ENCODE data around the gene HPCAL1.
A peak's percentile ranks its signal among the peaks of the same experiment; 100 is the strongest.
"Not testable (repeated sequence)": the region's sequence is repeated elsewhere in the genome, so short reads cannot be mapped to it uniquely, and the experiment has no call there.

The HPCAL1 gene

GRCh38 chr2:10430886-10431622 is 128.3 kb downstream of the HPCAL1 start:
- no peak for DNase-seq

GRCh38 chr2:10431797-10432196 is 129.1 kb downstream of the HPCAL1 start:
- DNase-seq, result no peak

DNA sequence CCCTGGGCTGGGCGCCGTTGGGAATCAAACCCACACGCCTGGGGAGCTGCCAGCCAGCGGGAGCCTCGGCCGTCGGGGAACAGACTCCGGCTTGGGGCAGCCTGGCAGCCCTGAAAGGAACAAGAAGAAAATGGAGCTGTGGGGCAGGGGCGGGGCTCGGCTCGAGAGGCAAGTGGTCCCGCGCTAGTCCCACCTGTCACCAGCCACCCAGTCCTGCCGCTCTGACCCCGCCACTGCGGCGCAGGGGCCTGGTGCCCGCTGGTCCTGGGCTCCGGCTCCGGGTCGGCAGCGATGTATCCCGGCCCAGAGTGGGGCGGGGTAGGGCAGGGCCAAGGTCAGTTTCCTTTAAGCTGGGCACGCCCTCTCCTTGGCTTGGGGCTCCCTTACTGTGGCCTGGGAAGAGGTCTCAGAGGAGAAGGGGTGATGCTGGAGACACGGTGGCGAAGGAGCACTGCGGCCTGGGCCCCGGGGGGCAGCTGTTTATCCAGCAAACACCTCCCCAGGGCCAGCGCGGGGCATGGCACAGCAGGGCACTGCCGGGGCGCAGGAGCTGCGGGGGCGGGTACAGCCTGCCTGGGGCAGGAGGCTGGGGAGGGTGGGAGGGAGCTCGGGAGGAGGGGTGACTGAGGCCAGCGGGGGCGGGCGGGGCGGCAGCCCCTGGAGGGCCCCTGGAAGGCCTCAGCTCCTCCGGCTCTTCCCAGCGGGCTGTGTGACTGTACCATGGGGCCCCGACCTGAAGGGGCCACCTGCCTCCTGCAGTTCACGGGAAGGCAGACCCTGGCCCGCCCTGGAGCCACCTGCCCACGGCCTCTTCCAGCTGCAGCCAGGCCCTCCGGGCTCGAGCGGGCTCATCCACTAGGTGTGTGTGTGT is 129.8 kb downstream of the HPCAL1 start:
- DNase-seq, result no peak

GRCh38 chr2:10433264-10433946 is 130.7 kb downstream of the HPCAL1 start:
- no peak for DNase-seq

GRCh38 chr2:10433947-10434885 is 131.5 kb downstream of the HPCAL1 start:
- no peak for DNase-seq

DNA sequence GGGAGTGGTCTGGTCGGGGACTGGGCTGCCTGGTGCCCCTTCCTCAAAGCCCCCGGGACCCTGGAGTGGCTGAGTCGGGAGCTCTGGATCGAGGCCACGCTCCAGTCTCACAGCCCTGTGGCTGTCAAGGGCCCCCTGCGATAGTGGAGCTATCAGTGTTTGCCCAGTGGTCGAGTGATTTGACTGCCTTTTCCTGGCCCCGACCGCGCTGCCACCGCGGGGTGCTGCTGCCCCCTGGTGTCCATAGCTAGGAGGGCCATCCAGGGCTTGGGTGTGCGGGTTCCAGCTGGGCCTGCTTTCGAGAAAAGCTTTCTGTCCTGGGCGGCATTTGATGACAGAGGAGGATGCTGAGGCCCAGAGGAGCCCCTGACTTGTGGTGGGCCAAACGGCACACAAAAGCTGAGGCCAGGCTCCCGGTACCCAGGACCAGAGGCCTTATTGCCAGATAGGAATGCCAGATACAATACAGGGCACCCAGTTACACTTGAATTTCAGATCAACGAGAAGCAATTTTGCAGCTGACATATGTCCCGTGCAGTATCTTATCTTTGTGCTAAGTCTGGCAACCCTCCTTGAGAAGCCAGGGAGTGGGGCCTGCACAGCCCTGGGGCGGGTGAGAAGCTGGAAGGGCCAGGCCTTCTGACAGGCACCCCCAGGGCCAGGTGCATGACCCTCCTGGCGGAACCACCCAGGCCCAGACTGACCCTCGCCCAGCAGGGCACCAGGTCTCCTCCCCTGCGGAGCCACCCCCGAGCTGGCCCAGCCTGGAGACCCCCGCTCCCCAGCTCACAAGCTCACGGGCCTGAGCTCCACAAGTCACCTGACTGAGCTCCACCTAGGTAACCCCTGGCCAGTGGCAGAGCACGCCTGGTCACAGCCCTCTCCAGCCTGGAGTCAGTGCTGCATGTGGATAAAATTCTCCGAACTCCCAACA is 132.4 kb downstream of the HPCAL1 start:
- DNase-seq, result peak; percentile 24

GRCh38 chr2:10435820-10436204 is 133.1 kb downstream of the HPCAL1 start:
- DNase-seq, result no peak

DNA sequence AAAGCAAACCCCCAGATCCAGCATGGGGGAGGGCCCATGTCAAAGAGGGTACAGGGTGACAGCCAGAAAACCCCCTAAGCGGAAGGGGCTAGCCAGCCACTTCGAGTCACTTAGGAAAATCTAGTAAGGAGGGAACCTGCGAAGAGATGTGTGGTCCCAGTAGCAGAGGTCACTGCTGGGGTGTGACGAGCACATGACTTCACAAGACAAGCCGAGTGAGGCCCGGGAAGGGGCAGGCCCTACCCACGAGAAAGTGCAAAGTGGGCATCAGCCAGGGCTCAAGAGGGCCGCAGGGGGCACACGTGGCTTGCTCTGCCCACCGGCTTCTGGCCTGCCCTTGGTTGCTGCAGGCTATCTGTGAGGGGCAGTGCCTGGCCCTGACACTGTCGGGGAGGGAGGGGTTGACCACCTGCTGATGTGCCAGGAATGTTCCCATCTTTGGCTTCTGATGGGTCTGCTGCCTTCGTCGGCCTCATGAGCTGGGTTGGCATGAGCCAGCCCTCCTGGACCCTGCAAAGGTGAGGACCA is 133.9 kb downstream of the HPCAL1 start:
- no peak for DNase-seq

- DNase-seq, result no peak
Observed at GRCh38 chr2:10437806-10438205, 135.1 kb downstream of the HPCAL1 start.

DNA sequence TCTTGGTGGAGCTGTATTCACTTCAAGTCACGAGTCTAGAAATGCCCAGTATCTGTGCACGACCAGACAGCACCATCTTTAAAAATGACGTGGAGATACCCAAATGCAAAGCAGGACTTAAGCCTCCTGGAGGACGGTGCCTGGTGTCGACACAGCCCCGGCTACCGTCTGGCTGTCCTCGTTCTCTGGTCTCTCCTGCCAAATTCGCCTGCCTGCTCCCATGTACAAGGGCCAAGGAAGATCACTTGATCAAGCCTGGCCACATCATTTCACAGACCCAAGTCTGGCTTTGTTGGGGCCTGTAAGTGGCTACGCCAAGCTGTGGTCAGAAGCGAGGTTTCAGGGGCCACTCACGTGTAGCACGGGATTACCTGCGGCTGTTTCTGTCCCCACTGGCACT is 136.0 kb downstream of the HPCAL1 start:
- no peak for DNase-seq

DNA sequence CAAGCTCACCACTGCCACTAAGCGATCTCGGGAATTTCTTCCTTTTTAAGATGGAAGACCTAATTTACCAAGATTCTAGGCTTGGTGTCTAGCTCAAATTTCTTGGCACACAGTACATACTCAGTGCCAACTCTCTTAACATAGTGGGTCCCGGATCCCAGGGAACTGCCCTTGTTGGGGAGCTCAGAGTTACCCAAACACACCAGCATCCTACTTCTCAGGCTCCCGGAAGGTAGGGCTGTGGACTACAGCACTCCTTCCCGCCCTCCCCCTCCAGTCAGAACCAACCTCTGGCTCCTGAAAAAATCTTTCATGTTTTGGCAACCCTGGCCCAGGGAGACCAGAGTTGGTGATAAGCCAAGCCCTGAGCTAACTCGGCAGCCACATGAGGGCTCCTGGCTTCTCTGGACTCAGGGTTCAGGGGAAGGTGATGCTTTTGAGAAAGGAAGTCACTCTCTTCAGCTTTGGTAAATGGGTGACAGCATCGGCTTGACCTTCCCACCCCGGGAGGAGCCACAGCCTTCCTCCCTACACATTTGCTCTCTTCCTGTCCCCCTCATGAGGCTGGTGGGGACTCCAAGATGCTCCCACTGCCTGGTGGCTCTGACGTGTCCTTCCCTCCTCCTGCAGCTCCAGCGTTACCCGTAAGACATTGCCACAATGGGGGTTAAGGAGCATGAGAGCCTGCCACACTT is 136.6 kb downstream of the HPCAL1 start:
- DNase-seq, result no peak

- no peak for DNase-seq
Observed at GRCh38 chr2:10439971-10440370, 137.3 kb downstream of the HPCAL1 start.

DNA sequence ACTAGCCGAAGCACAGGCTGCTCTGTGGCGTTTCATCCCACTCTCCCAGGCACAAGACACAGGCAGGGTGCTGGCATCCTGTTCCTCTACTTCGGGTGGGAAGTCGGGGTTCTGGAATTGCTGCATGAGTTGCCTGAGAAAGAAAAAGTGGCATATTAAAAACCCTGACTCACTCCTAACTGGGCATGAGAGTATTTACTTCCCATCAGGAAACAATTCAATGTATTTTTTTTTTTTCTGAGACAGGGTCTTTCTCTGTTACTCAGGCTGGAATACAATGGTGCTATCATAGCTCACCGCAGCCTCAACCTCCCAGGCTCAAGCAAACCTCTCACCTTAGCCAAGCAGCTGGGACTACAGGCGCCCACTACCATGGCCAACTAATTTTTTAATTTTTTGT is 138.0 kb downstream of the HPCAL1 start:
- no peak for DNase-seq

DNA sequence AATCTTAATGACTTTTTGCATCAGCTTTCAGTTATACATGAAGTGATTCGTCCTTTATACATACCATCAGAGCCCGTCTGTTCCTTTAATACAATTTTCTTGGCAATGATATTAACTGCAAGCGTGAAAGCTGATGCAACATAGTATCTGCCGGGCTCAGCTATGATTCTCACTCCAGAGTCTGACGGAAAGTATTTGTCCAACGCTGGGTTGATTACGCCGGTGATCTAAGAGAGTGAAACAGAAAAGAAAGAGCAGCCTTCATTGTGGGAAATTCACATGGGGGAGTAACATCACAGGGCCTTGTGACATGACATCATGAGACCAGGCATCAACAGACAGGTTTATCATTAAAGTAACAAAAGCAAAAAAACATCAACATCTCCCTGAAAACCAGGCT is 139.2 kb downstream of the HPCAL1 start:
- no peak for DNase-seq

DNA sequence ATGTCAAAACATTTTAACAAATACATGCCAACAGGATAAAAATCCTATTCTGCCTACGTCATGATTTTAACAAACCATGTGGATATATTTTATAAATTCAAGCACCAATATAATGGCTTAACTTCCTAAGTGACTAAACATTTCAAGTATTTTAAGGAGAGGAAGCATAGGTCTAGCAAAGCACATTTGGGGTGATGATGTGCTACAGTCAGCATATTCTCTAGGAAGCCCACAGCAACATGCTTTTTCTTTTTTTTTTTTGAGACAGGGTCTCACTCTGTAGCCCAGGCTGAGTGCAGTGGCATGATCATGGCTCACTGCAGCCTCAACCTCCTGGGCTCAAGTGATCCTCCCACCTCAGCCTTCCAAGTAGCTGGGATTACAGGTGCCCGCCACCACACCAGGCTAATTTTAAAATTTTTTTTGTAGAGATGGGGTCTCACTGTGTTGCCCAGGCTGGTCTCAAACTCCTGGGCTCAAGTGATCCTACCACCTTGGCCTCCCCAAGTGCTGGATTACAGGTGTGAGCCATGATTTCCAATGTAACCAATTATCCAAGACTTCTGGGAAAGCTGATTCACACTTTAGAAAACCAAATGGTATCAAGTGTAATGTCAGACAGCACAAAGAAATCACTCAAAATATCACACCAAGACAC is 139.9 kb downstream of the HPCAL1 start:
- DNase-seq, result not testable (repeated sequence)

DNA sequence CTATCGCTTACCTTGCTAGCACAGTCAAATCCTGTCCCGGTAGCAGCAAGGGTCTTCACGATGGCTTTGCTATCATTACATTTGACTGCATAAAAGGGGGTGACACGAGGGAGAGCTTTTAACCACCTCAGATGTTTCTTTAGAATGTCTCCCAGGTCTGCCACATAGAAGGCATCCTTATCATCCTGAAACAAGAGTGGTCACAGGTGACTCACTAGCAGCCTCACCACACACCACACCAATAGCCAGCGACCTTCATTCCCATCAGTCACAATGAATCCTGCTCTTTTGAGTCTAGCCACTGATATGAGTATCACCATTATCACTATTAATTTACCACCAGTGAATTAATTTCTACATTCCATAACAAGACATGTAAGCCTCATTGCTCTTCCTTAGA is 141.8 kb downstream of the HPCAL1 start:
- no peak for DNase-seq

GRCh38 chr2:10446631-10447030 is 143.9 kb downstream of the HPCAL1 start:
- no peak for DNase-seq

DNA sequence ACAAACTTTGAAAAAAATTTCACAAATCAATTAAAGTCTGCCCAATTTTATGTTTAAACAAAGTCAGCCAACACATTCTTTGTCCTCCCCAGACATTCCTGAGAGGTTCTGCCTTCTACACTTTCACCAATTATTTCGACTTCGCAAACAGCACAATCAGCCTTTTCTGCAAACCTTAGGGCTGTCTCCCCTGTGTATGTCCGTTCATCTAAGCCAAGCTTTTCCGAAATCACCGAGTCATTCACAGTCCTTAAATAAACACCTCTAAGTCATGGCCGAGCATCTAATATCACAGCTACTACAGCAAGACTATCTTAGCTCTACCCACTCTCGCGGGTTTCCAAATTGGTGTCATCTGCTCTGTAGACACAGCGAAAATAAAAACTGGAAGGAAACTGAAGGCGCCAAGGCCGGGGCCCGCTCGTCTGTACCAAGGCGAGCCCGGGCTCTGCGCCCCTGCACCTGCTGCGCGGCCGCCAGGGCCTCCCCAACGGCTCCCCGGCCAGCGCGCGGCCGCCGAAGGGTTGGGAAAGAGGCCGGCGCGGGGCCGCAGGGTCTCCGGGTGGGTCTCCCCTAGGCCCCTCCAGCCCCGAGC is 144.7 kb downstream of the HPCAL1 start:
- DNase-seq, result peak; percentile 22

- peak; percentile 48 for DNase-seq
Observed at GRCh38 chr2:10447895-10448575, 145.3 kb downstream of the HPCAL1 start, which contains the start of gene ODC1. Gene ODC1 (minus strand): TSS chr2:10448327. CDS start chr2:10445032, 3,295 bp downstream.
